Loucy (cell line): ENCODE measurements around the gene GLMP.

Experiments used
- H2AFZ ChIP-seq: fragments of 200-600 bp; sonication (generic); 2 replicates; pipeline ENCODE4 v1.6.0; 2016; ENCODE audit warnings: antibody characterized with exemption, mild to moderate bottlenecking, low read length, moderate library complexity
- H3F3A ChIP-seq: fragments of 200-600 bp; 2 replicates; pipeline ENCODE4 v1.6.0; 2016; ENCODE audit warnings: antibody characterized with exemption, low read depth, mild to moderate bottlenecking
- H3K27me3 ChIP-seq: fragments of 200-600 bp; sonication (generic); 2 replicates; pipeline ENCODE4 v1.6.1; 2014; ENCODE audit warnings: low read length, mild to moderate bottlenecking; ENCODE audit not compliant: insufficient read depth, poor library complexity, severe bottlenecking
- H3K36me3 ChIP-seq: fragments of 200-600 bp; sonication (generic); 2 replicates; pipeline ENCODE4 v1.6.1; 2016; ENCODE audit warnings: low read length; ENCODE audit not compliant: insufficient read depth
- H3K4me1 ChIP-seq: fragments of 200-600 bp; sonication (generic); 2 replicates; pipeline ENCODE4 v1.5.1; 2014; ENCODE audit warnings: low read length, mild to moderate bottlenecking; ENCODE audit not compliant: insufficient read depth, poor library complexity, severe bottlenecking
- H3K4me2 ChIP-seq: fragments of 200-600 bp; sonication (generic); 2 replicates; pipeline ENCODE4 v1.6.0; 2014; ENCODE audit warnings: antibody characterized with exemption, low read length, low read depth, mild to moderate bottlenecking; ENCODE audit not compliant: poor library complexity, severe bottlenecking
- H3K4me3 ChIP-seq: fragments of 200-600 bp; sonication (generic); 2 replicates; pipeline ENCODE4 v1.5.1; 2014; ENCODE audit warnings: low read length, mild to moderate bottlenecking, mixed read lengths; ENCODE audit not compliant: poor library complexity, severe bottlenecking
- H3K79me2 ChIP-seq: fragments of 200-600 bp; sonication (generic); 2 replicates; pipeline ENCODE4 v1.6.1; 2014; ENCODE audit warnings: low read length; ENCODE audit not compliant: insufficient read depth
- H3K9ac ChIP-seq: fragments of 200-600 bp; sonication (generic); 2 replicates; pipeline ENCODE4 v1.6.0; 2014; ENCODE audit warnings: mild to moderate bottlenecking, low read depth, low read length, moderate library complexity; ENCODE audit not compliant: poor library complexity, severe bottlenecking
- H3K9me2 ChIP-seq: fragments of 200-600 bp; sonication (generic); replicated peaks from 2 replicates; pipeline ENCODE4 v1.6.1; 2016; ENCODE audit warnings: low read depth, low read length, mixed read lengths
- H3K9me3 ChIP-seq: fragments of 200-600 bp; sonication (generic); 2 replicates; pipeline ENCODE4 v1.6.1; 2014; ENCODE audit warnings: mild to moderate bottlenecking, antibody characterized with exemption, low read length, low read depth; ENCODE audit not compliant: insufficient read depth
- H4K20me1 ChIP-seq: fragments of 200-600 bp; sonication (generic); 2 replicates; pipeline ENCODE4 v1.6.0; 2014; ENCODE audit warnings: antibody characterized with exemption, low read length, mild to moderate bottlenecking; ENCODE audit not compliant: insufficient read depth, poor library complexity, severe bottlenecking
- CTCF ChIP-seq: fragments of 200-600 bp; sonication (generic); conservative IDR thresholded peaks from 2 replicates; pipeline ENCODE4 v1.5.1; 2014; ENCODE audit warnings: mild to moderate bottlenecking, antibody characterized with exemption, low read length
- EZH2phosphoT487 ChIP-seq: fragments of 200-600 bp; IDR thresholded peaks from 2 replicates; pipeline ENCODE4 v1.6.1; 2018; ENCODE audit warnings: antibody characterized with exemption, mild to moderate bottlenecking, moderate library complexity, borderline replicate concordance

GLMP gene

GRCh38 chr1:156316909-156317308 lies 21.4 kb upstream of the GLMP start:
- Histone ChIP-seq H3K27me3 (no peaks in the 10 kb centered on the region), H3K9me3 (no peaks in the 10 kb centered on the region), H3K79me2 (no peaks in the 10 kb centered on the region), H3K36me3 (peaks cover 89% of the 10 kb centered on the region), H3K4me3 (no peak overlapping the region), H4K20me1 (no peaks in the 10 kb centered on the region), H2AFZ (no peak overlapping the region), H3K9me2 (no peaks in the 10 kb centered on the region), H3F3A (no peaks in the 10 kb centered on the region), H3K4me1 (no peaks in the 10 kb centered on the region), H3K9ac (no peak overlapping the region), H3K4me2 (no peak overlapping the region)
- TF ChIP-seq EZH2phosphoT487, result no peak
- TF ChIP-seq CTCF, result no peak

- no peaks in the 10 kb centered on the region for H3K9me2 ChIP-seq
- no peak overlapping the region for H3K4me3 ChIP-seq
- H3K9me3 ChIP-seq, result no peaks in the 10 kb centered on the region
- H3K27me3 ChIP-seq, result no peaks in the 10 kb centered on the region
- no peak for TF ChIP-seq CTCF
- no peak for TF ChIP-seq EZH2phosphoT487
- H3F3A ChIP-seq, result no peaks in the 10 kb centered on the region
- no peak overlapping the region for H3K4me2 ChIP-seq
- H2AFZ ChIP-seq, result no peak overlapping the region
- H4K20me1 ChIP-seq, result no peaks in the 10 kb centered on the region
- peaks cover 77% of the 10 kb centered on the region; the same call in 1 of the 2 replicates for H3K36me3 ChIP-seq
- H3K4me1 ChIP-seq, result no peaks in the 10 kb centered on the region
- H3K9ac ChIP-seq, result no peak overlapping the region
- H3K79me2 ChIP-seq, result no peaks in the 10 kb centered on the region
Observed at GRCh38 chr1:156310962-156311361, 15.5 kb upstream of the GLMP start.

GRCh38 chr1:156308078-156308477 lies 12.6 kb upstream of the GLMP start:
- H3K4me3 ChIP-seq, result no peak overlapping the region
- no peak for TF ChIP-seq CTCF
- TF ChIP-seq EZH2phosphoT487, result no peak
- H2AFZ ChIP-seq, result no peak overlapping the region
- H3K9ac ChIP-seq, result no peak overlapping the region
- no peak overlapping the region for H3K4me2 ChIP-seq
- no peaks in the 10 kb centered on the region for H3K4me1 ChIP-seq
- H3F3A ChIP-seq, result no peaks in the 10 kb centered on the region
- H3K79me2 ChIP-seq, result no peaks in the 10 kb centered on the region
- no peaks in the 10 kb centered on the region for H3K27me3 ChIP-seq
- H3K9me2 ChIP-seq, result no peaks in the 10 kb centered on the region
- no peaks in the 10 kb centered on the region for H3K9me3 ChIP-seq
- peaks cover 55% of the 10 kb centered on the region; the same call in 1 of the 2 replicates for H3K36me3 ChIP-seq
- H4K20me1 ChIP-seq, result no peaks in the 10 kb centered on the region
